GM18868 (cell line): ENCODE data around the gene GAS1.

Experiments
- ATAC-seq: cut with Tn5 transposase; IDR thresholded peaks from one replicate; pipeline ENCODE4 v1.9.1; 2021; ENCODE audit warnings: mild to moderate bottlenecking, moderate library complexity; ENCODE audit not compliant: unreplicated experiment

GAS1 gene

DNA sequence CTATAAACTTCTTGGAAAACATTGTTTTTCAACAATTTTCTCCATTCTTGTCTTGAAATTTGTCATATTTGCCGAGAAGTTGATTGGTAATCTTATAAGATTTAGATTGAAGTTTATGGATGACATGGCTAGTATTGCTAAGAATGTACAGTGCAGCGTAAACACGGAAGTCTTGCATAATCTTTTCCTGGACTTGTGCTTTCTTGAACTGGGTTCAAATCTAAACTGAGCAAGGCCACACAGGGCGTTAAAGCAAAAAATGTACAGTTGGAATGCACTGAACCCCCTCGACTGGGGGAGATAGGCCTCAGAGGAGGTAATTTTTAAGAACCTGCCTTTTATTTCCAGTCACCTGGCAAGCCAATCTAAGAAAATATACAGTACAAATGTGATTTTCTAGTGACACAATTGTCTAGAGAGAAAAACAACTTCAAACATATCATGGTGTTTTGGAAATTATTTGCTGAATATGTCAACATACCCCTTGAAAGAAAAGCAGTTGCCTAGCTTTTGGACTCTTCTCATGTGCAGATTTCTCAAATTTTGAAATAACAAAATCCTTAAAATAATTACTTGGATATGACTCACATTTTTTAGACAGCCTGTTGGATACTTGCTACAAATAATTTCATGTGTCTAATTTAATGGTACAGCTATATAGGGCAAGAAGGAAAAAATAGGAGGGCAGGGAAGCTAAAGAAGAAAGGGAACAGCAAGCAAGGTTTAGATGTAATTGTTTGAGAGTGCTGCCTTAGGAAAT lies 18.5 kb upstream of the GAS1 start:
- ATAC-seq, result no peak

DNA sequence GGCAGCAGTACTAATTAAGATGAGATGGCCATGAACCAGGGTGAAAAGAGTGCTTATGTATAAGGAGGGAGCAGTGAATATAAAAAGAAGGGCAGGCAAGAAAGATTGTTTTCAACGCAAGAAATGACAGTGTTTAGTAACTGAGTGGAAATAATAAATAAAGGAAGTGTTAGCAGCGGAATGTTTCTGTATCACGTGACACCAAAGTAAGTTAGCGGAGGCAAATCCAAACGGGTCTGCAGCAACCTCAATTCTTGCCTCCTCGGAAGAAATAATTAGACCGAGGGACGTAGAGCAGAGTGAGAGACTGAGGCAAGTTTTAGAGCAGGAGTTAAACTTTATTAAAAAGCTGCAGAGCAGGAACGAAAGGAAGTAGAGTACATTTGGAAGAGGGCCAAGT lies 15.4 kb upstream of the GAS1 start:
- no peak for ATAC-seq

DNA sequence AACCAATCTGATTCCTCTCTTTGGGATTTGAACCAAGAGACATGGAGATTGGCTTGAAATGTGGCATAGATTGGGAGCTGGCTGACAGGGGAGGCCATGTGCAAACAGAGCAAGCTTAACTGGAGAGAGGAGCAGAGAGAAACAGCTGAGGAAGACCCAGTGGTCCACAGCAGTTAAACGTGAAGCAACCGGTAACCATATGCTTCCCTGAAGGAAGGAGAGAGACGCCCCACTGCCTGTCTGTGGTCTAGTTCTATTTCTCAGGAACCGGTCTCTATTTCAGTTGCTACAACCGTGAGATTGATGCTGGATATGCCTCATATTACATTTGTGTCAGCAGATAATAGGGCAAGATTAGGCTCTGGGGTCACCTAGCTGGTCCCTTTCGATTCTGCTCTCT lies 13.6 kb upstream of the GAS1 start:
- ATAC-seq, result no peak

DNA sequence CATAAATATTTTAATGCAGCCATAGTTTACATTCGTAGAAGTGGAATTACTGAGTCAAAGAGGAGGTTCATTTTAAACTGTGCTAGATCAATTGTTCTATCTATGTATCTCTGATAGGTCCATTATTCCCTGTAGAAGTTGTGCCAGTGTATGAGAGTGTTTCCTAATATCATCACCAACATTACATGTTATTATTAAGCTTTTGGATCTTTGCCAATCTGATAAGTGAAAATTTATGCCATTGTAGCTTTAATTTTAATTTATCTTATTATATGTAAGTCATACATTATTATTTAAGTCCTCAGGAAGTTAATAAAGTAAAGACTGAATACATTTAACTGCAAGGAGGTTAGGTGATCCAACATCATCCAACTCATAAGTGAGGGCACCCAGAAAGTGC lies 10.9 kb upstream of the GAS1 start:
- no peak for ATAC-seq

DNA sequence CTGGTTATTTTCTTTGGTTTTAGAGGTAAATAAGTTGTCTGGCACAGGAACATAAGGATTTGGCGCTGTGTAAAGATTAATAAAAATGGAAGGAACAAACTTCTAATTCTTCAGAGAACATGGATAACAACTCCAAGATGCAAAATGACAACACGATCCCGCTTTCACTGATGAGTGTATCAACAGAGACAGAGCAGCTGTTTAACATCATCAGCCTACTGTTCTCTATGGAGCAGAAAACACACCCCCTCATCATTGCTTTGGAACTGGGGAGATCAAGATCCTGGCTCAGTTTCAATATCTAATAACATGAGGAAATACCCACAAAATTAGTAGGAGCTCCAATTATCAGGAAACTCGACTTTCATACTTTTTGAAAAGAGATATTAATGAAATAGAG lies 8.3 kb upstream of the GAS1 start:
- no peak for ATAC-seq

DNA sequence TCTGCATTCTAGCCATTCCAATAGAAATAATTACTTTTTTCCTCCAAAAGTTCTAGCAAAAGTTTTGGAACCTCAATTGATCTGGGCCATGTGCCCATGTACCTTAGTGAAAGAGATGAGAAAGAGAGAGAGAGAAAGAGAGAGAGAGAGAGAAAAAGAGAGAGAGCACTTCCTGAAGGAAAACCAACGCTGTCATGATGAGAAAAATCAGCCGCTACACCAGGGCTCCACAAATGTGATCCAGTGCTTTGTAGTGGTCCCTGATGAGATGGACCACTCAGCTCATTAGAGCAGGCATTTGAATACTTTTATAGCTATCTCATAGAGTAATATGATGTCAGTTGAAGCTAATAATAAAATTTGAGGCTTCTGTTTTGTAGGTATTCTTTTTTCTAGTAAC lies 7.7 kb upstream of the GAS1 start:
- no peak for ATAC-seq

DNA sequence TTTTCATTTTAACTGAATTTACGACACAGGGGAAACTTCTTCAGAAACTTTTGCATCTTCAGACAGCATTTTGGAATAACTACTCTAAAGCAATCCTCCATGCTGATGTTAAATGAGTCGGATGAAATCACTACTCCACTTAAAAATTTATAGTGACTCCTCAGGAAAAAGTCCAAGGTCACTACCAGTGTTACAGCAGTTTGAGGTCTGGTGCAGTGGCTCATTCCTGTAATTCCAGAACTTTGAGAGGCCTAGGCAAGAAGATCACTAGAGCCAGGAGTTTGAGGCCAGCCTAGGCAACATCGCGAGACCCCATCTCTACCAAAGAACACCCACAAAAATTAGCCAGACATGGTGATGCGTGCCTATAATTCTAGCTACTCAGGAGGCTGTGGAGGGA lies 5.9 kb upstream of the GAS1 start:
- ATAC-seq, result no peak

DNA sequence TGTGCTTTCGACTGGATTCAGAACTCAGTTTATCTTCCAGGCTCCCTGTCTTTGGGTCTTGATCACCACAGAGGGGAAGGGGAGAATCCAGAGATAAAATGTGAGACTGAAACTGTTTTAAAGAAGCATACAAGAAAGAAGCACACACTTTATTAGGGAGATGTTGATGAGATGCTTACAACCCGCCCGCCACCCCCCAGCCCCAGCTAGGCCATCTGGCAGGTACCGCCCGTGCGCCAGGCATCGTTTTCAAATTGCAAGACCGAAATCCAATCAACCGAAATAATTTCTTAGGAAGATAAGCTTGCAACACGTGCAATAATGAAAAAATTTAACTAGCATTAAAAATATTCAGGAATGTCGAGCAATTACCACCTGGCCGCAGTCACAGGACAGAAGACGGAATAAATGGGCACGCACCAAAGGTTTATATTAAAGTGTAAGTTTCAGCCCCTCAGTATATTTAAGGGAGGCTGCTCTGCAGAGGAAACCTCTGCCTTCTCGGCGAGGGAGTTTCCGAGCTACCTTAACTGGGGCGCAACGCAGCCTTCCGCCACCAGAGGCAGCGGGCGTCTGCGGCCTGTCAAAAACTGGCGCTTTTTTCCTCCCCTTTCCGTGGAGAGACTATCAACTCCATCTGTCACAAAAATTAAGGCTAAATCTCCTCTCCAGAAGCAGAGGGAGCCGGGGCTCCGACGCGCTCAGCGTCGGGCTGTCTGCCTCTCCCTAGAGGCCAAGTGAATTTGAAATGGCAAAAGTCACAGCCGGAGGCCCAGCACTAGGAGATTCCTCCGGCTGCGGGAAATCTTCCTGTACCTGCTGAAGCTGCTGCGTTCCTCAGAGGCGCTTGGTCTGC lies 996 bp upstream of the GAS1 start:
- ATAC-seq, result peak; percentile 82

DNA sequence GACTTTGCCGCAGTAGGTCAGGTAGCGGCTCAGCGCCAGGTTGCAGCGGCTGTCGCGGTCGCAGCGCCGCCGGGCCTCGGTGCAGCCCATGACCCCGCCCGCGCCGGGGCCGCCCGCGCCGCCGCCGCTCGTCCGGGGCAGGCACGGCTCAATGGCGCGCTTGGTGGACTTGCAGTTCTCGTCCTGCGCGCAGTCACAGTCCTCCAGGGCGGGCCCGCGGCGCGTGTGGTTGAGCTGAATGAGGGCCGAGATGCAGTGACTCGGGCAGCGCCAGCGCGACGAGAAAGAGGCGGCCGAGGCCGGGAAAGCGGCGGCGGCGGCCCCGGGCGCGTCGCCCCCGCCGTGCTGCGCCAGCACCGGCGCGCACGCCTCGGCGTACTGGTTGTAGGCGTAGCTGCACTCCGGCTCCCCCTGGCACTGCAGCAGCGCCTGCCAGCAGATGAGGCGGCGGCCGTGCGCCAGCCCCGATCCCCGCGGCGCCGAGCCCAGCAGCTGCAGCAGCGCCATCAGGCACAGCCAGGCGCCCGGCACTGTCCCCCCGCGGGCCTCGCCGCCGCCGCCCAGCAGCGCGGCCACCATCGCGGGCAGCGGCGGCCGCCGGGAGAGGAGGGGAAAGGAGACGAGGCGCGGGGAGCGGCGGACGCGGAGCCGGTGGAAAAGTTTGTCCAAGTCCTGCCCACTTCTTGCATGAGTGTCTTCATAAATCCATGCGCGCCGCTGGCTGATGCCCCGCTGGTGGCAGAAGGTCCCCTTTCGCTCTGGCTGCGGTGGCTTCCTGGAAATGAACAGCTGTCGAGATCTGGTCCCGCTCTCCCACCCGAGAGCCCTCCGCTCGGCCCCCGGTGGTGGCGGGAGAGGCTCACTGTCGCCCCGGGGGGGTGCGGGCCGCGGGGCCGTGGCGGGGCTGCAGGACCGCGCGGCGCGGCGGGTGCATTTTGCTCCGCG lies 833 bp downstream of the GAS1 start:
- ATAC-seq, result peak; percentile 56

DNA sequence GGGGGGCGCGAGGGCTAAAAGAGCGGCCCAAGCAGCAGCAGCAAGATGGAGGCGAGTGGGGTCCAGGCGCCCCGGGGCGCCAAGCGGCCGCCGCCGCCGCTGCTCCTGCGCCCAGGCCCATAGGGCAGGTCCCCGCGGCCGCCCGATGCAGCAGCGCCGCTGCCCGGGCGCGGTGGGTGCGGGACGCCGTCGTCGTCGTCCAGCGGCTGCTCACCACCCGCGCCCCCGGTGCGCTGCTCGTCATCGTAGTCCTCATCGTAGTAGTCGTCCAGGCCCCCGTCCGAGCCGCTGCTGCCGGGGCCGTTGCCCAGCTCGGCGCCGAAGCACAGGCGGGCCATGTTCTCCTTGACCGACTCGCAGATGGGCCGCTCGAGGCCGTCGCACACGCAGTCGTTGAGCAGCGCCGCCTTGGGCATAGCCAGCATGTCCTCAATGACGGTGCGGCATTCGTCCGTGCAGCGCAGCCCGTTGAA lies 1.5 kb downstream of the GAS1 start:
- peak; percentile 10 for ATAC-seq

DNA sequence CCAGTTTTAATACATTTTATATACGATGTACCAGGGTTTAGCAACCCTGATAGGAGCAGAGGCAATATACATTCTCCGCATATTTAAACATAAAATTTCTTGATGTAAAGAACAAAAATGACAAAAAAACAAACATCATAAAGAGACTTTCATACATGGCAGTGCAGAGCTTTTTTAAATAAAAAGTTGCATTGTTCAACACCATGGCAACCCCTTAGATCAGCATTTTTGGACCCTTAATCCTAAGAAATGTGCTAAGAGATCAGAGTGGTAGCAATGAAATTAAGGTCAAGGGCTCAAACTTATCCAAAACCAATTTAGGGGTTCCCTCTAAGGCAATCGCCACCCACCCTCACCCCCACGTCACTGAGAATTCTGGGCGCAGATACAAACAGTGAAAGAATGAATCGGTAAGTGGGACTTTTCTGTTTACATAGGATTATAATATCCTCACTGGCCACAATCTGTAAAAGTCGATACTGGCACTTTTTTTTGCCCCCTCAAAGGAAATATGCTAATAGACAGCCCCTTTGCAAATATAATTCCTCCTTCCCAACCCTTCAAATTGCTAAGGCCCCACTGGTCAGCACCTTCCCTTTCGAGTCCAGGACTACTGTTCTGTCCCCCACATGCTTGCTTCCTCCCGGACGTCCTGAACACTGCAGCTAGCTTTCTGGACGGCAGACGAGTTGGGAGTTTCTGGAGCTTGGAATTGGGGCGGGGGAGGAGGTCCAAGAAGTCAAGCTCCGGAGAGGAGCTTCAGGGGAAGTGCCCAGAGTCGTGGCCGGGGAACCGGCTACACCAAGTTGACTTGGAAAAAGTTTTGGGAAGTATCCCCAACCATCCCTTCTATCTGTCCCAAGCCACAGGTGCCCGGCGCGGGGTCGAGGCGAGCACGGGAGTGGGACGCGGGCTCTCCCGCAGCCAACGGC lies 2.2 kb downstream of the GAS1 start:
- no peak for ATAC-seq

DNA sequence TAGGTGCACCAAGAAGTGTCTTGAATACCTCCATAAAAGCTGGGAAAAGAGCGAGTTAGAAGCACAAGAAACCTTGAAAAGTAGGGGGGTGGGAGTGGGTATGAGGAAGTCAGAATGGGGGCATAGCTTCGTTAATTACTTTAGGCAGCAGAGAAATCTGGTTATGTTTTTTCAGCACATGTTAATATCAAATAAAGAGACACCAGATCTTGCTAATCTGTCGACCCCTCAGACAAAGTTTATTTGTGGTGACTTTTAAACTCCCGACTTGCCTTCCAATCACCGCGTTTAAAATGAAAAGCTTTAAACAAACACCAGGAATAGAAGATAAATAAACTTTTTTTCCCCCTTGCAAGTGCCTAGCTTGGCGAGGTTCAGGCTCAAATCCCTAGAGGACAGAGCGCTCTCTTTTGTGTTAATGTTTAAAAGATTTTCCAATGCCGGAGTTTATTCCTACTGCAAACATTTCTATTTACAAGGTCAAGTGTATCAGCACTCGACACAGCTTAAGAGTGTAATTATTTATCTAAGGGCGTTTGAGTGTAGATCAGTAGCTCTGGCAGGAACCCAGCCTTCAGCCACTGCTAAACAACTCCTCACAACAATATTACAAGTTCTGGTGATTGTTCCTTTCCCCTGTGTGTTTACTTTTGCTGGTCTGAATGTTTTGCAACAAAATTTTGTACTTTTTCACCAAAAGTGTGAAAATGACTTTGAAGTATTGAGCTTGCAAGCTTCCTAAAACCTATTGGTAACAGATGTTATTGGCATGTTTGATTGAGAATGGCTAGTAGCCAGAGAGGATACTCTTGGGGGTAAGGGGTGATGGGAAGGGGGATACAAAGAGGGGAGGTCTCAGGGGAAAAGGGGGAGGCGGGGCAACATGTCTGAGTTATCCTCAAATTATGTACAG lies 3.8 kb downstream of the GAS1 start:
- no peak for ATAC-seq

DNA sequence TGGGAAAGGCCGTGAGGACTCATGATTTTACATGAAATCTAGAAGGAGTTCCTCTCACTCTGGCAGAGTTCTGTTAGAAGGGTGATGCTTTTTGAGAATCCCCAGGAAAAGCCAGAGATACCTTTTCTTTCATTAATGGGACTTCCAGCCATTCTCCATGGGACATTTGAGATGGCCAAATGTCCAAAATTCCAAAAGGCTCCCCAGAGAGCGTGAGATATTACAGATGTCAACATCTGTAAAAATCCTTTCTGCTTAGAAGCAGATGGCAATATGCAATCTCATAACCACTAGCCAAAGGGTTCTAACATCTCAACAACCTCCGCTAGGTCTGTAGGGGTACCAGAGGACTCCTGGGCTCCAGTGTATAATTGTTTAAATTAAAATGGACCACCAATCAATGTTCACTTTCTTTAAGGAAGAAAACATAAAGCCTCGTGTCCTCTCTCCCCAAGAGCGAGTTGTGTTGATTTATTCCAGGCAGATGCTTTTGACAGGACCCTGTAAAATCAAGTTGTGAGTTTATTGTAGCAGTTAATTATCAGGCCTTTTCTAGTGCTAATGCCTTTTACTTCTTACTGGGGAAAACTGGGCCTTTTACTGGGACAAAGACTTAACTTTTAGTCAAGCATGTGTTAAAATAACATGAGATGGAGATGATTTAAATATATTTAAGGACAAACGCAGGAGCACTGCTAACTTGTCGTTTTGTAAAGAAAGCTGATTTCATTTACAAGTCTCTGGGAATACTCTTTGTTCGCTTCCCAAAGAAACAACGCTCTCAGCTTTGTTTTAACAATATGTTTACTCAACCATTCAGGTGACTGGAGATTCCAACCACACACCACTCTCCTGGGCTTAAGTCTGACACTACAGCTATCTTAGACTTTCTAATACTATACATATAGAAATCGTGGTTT lies 4.8 kb downstream of the GAS1 start:
- no peak for ATAC-seq

DNA sequence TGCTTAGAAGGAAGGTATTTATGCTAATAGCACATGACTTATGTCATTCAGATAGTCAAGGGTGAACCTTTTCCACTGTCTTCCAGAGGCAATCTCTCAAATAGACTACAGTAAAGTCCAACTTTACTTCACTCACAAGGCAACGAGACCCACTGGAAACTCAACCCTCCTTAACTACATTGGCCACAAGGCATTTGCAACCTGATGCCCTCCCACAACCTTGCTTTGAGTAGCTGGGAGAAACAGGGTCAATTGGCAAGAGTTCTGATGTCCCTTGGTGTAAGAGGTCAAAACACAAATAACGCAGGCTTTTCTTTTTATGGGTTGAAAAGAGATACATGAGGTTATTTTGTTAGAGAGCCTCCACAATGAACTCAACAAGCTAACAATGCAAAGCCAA lies 6.1 kb downstream of the GAS1 start:
- no peak for ATAC-seq

DNA sequence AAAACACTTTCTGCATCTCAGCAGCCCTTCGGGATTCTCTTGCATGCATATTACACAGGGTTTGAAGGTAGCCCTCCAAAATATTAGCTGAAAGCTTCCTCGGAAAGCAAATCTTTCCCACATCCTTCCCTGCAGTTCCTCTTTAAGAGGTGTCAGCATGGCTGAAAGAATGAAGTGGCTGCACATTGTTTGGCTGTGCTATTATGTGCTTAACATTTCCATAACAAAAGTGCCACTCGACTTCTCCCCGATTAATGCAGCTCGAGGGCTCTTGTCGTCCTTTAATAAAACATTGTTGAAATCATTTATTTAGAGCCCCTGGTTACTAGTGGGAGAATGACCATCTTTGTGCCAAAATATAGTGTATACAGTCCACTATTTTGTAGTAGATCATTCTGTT lies 6.5 kb downstream of the GAS1 start:
- ATAC-seq, result no peak

DNA sequence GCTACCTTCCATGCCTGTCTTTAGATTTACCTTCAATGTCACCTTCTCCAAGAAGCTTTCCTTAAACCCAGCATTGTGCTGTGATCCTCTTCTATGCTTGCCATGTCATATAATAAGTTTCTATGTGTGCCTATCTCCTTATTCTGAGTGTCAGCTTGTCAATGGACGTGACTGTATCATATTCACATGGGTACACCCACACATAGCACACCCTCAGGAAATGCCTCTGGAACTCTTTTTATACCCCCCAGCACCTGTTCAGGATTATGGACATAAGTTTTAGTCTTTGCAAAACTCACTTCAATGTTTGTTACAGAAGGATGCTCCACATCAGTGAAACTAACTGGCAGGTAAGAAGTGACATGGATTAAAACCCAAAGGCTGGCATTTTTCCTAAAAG lies 7.4 kb downstream of the GAS1 start:
- no peak for ATAC-seq

DNA sequence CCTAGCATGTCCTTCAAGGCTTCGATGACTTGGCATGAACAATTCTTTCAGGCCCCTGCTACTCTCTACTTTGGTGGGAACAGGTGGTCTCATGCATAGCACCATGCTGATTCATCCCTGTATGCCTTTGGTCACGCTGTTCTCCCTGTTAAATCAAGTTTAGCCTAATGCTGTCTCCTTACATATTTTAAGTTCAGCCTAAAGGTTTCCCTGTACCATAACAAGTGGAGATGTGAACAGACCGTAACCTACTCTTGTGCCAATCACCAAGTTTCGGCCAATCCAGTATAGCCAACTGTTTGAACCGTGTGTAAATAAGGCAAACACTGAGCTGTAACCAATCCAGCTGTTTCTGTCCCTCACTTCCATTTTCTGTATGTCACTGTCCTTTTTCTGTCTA lies 8.0 kb downstream of the GAS1 start:
- no peak for ATAC-seq

DNA sequence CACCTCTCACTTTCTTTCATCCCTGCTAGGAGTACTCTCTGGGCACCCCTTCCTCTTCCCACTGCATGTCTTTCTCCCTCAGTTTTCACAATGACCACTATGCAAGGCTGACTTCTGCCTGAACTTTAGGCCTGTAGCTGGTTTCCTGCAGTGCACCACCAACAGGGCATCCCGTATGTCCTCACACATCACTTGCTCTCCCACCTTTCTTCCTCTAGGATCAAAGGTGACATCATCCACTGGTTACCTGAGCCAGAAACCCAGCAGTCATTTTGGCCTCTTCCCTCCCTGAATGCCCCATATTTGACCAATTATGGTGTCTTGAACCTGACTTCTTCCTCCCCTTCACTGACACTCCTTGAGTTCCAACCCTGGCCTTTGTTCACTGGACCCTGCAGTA lies 8.5 kb downstream of the GAS1 start:
- ATAC-seq, result no peak
